Keratinocyte (primary cell): ENCODE measurements around the gene DMRT1. TPM values are rescaled to one million over a fixed set of nuclear protein-coding genes. Genes with fewer than 3 reads are reported as not detected.

Experiments
- DNase-seq: peaks from one replicate; pipeline ENCODE4 v3.0.0-alpha.2; 2011; ENCODE audit warnings: low read depth, missing footprints, low spot score
- FAIRE-seq: peaks from 2 replicates; lab custom pipeline; 2011; peaks lifted over from hg19 to GRCh38; lab: Jason Lieb, UNC
- H2AFZ ChIP-seq: 2 replicates; pipeline ENCODE4 v1.6.0; 2012; ENCODE audit warnings: low read length, control low read depth, inconsistent platforms; ENCODE audit not compliant: control insufficient read depth
- H3K27ac ChIP-seq: 2 replicates; pipeline ENCODE4 v1.5.1; 2011; ENCODE audit warnings: low read length; ENCODE audit not compliant: control insufficient read depth, insufficient read depth
- H3K27me3 ChIP-seq: 3 replicates; pipeline ENCODE4 v1.6.0; 2011; ENCODE audit warnings: low read length; ENCODE audit not compliant: control insufficient read depth, insufficient read depth; ENCODE audit errors: extremely low read depth
- H3K36me3 ChIP-seq, 2 experiments: 2 replicates in 1 of 2; 3 replicates in 1 of 2; pipeline ENCODE4 v1.5.1; 2011; ENCODE audit warnings: low read length in 2 of 2, mild to moderate bottlenecking in 1 of 2; ENCODE audit not compliant: control insufficient read depth in 2 of 2, insufficient read depth in 2 of 2; ENCODE audit errors: extremely low read depth in 1 of 2
- H3K4me1 ChIP-seq: 3 replicates; pipeline ENCODE4 v1.5.1; 2011; ENCODE audit warnings: low read length; ENCODE audit not compliant: control insufficient read depth, insufficient read depth; ENCODE audit errors: extremely low read depth
- H3K4me2 ChIP-seq: 3 replicates; pipeline ENCODE4 v1.6.0; 2011; ENCODE audit warnings: low read depth, low read length; ENCODE audit not compliant: control insufficient read depth, insufficient read depth; ENCODE audit errors: extremely low read depth
- H3K4me3 ChIP-seq, 3 experiments: fragments of 200-600 bp in 1 of 3; sonication (generic) in 1 of 3; 2 replicates in 2 of 3; 3 replicates in 1 of 3; pipeline ENCODE4 v1.5.1; 2011 to 2016; ENCODE audit warnings: low read length in 3 of 3, mild to moderate bottlenecking in 3 of 3, control low read depth in 2 of 3, inconsistent platforms in 1 of 3, low read depth in 1 of 3, mixed read lengths in 1 of 3, mixed run types in 1 of 3, moderate library complexity in 1 of 3; ENCODE audit not compliant: control insufficient read depth in 2 of 3, insufficient read depth in 2 of 3; ENCODE audit errors: extremely low read depth in 1 of 3
- H3K79me2 ChIP-seq: 2 replicates; pipeline ENCODE4 v1.6.0; 2012; ENCODE audit warnings: low read length; ENCODE audit not compliant: control insufficient read depth, insufficient read depth
- H3K9ac ChIP-seq: 3 replicates; pipeline ENCODE4 v1.6.0; 2011; ENCODE audit warnings: low read length; ENCODE audit not compliant: control insufficient read depth, insufficient read depth; ENCODE audit errors: extremely low read depth
- H3K9me1 ChIP-seq: 3 replicates; pipeline ENCODE4 v1.6.0; 2011; ENCODE audit warnings: low read length; ENCODE audit not compliant: control insufficient read depth, insufficient read depth; ENCODE audit errors: extremely low read depth
- H3K9me3 ChIP-seq: 2 replicates; pipeline ENCODE4 v1.5.1; 2012; ENCODE audit warnings: low read depth, low read length; ENCODE audit not compliant: control insufficient read depth
- H4K20me1 ChIP-seq: 3 replicates; pipeline ENCODE4 v1.6.0; 2011; ENCODE audit warnings: low read length; ENCODE audit not compliant: control insufficient read depth, insufficient read depth; ENCODE audit errors: extremely low read depth
- CTCF ChIP-seq, 3 experiments: IDR thresholded peaks in 1 of 3; conservative IDR thresholded peaks in 1 of 3; optimal IDR thresholded peaks in 1 of 3; 2 replicates in 2 of 3; 3 replicates in 1 of 3; pipeline versions ENCODE3 to v1.5.1; 2011; ENCODE audit warnings: low read length in 3 of 3, mild to moderate bottlenecking in 3 of 3, moderate library complexity in 2 of 3, control low read depth in 1 of 3, inconsistent platforms in 1 of 3; ENCODE audit not compliant: insufficient read depth in 2 of 3; ENCODE audit errors: extremely low read depth in 1 of 3
- EZH2 ChIP-seq: IDR thresholded peaks from one replicate; pipeline ENCODE4 v1.6.1; 2012; ENCODE audit warnings: inconsistent platforms, mild to moderate bottlenecking, low read length, moderate library complexity
- dilution Hi-C: fragments of 300-500 bp; cut with MboI; formaldehyde crosslinking; loops from one replicate; pipeline ENCODE4 v1.7.0; 2020; ENCODE audit warnings: low sequenced_read_pairs; ENCODE audit not compliant: extremely low pct_ligation_motif_present
- polyA plus RNA-seq, 5 experiments: library from polyadenylated mRNA; depleted of rRNA in 3 of 5; stranded (reverse) in 3 of 5; stranded (forward) in 1 of 5; unstranded in 1 of 5; fragments of >200 nt; gene quantifications; 1 replicate in 1 of 5; 2 replicates in 3 of 5; 3 replicates in 1 of 5; pipeline versions ENCODE4 v1.2.1 to v1.2.3, GENCODE V29; 2011 to 2012; ENCODE audit warnings: missing spikeins in 2 of 5, low read depth in 1 of 5, low replicate concordance in 1 of 5

The DMRT1 gene
- polyA plus RNA-seq, 1 donor (not counting 4 experiments of a cell fraction or from before 2014, with no cell fraction given) = not detected

GRCh38 chr9:843427-843785 is 1.9 kb downstream of the DMRT1 start:
- H4K20me1 ChIP-seq = no peaks in the 10 kb centered on the region
- no peak for FAIRE-seq

GRCh38 chr9:846852-847251 is 5.4 kb downstream of the DMRT1 start:
- Histone ChIP-seq H3K9me3 (no peaks in the 10 kb centered on the region), H4K20me1 (no peaks in the 10 kb centered on the region), H3K4me2 (no peak overlapping the region), H3K79me2 (no peaks in the 10 kb centered on the region), H3K9me1 (no peaks in the 10 kb centered on the region), H3K36me3 (no peaks in the 10 kb centered on the region), H3K27me3 (peaks cover 17% of the 10 kb centered on the region), H2AFZ (no peak overlapping the region), H3K9ac (no peak overlapping the region), H3K27ac (no peak overlapping the region), H3K4me3 (no peak overlapping the region), H3K4me1 (no peaks in the 10 kb centered on the region)
- FAIRE-seq = no peak
- TF ChIP-seq EZH2 (no peak), CTCF (optimal IDR thresholded peaks at IDR 0.05 in 1 of 3, IDR thresholded peaks at IDR 0.05 in 1 of 3, conservative IDR thresholded peaks at IDR 0.05 in 1 of 3; ENCODE audit: extremely low read depth in 1 of 3, insufficient read depth in 2 of 3, low read length in 3 of 3) (no peak)
- no peak for DNase-seq
- dilution Hi-C loops = no loop called here

More at GRCh38 chr9:843427-843785, 1.9 kb downstream of the DMRT1 start:
- dilution Hi-C loops = no loop called here
- Histone ChIP-seq H3K9ac (no peak overlapping the region), H3K4me1 (no peaks in the 10 kb centered on the region), H3K79me2 (no peaks in the 10 kb centered on the region), H3K9me3 (no peaks in the 10 kb centered on the region), H3K27me3 (peaks cover 28% of the 10 kb centered on the region), H3K4me3 (no peak overlapping the region), H2AFZ (no peak overlapping the region), H3K36me3 (no peaks in the 10 kb centered on the region), H3K4me2 (no peak overlapping the region), H3K27ac (no peak overlapping the region), H3K9me1 (no peaks in the 10 kb centered on the region)
- TF ChIP-seq EZH2 (no peak), CTCF (optimal IDR thresholded peaks at IDR 0.05 in 1 of 3, IDR thresholded peaks at IDR 0.05 in 1 of 3, conservative IDR thresholded peaks at IDR 0.05 in 1 of 3; ENCODE audit: extremely low read depth in 1 of 3, insufficient read depth in 2 of 3, low read length in 3 of 3) (no peak)
- DNase-seq = no peak
